ENCODE results near the gene RTN4. TPM values are rescaled to one million over a fixed set of nuclear protein-coding genes. Genes with fewer than 3 reads are reported as not detected.

Gene RTN4
- total RNA-seq, 1 experiment from 2014 or later: 391 TPM

GRCh38 chr2:54967759-54968365 is 82.4 kb downstream of the RTN4 start:
- intact Hi-C loops (cut with micrococcal nuclease): loop anchor here (2.0 kb wide), 1 partner anchor 63 kb away; no protein-coding TSS in a partner anchor
- no TSS peak for BruUV-seq (replicated peaks)
- peaks cover 45% of the 10 kb centered on the region for H3K4me1 Mint-ChIP-seq (ENCODE audit: insufficient read depth, unreplicated experiment)
- DNase-seq (ENCODE audit: unreplicated experiment): no peak
- TF ChIP-seq, protein P1, sequence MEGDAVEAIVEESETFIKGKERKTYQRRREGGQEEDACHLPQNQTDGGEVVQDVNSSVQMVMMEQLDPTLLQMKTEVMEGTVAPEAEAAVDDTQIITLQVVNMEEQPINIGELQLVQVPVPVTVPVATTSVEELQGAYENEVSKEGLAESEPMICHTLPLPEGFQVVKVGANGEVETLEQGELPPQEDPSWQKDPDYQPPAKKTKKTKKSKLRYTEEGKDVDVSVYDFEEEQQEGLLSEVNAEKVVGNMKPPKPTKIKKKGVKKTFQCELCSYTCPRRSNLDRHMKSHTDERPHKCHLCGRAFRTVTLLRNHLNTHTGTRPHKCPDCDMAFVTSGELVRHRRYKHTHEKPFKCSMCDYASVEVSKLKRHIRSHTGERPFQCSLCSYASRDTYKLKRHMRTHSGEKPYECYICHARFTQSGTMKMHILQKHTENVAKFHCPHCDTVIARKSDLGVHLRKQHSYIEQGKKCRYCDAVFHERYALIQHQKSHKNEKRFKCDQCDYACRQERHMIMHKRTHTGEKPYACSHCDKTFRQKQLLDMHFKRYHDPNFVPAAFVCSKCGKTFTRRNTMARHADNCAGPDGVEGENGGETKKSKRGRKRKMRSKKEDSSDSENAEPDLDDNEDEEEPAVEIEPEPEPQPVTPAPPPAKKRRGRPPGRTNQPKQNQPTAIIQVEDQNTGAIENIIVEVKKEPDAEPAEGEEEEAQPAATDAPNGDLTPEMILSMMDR (IDR thresholded peaks at IDR 0.05; ENCODE audit: unreplicated experiment): no peak
- H3K27ac Mint-ChIP-seq (ENCODE audit: low read depth, unreplicated experiment): no peak overlapping the region
- peaks cover 78% of the 10 kb centered on the region for H3K36me3 Mint-ChIP-seq (ENCODE audit: insufficient read depth, unreplicated experiment)
- H3K4me3 Mint-ChIP-seq (ENCODE audit: unreplicated experiment): no peak overlapping the region
- CTCF ChIA-PET: interaction anchor here (1.3 kb wide), 1 partner anchor 16 kb away, joined by 3 read pairs; no protein-coding TSS in a partner anchor
- H3K9me3 Mint-ChIP-seq (ENCODE audit: unreplicated experiment): no peaks in the 10 kb centered on the region
- H3K27me3 Mint-ChIP-seq (ENCODE audit: insufficient read depth, unreplicated experiment): no peaks in the 10 kb centered on the region
- POLR2A ChIA-PET: interaction anchor here (0.6 to 2.3 kb wide), 4 partner anchors 12 to 190 kb away, joined by 3 to 13 read pairs (median 8); no protein-coding TSS in a partner anchor

- POLR2A ChIA-PET: interaction anchor here (1.4 to 2.4 kb wide), 6 partner anchors 8 to 86 kb away, joined by 4 to 23 read pairs (median 10); no protein-coding TSS in a partner anchor
- no peak overlapping the region for H3K4me3 Mint-ChIP-seq (ENCODE audit: unreplicated experiment)
- peak overlapping the region; percentile 68 for H3K27ac Mint-ChIP-seq (ENCODE audit: low read depth, unreplicated experiment)
- peaks cover 72% of the 10 kb centered on the region for H3K36me3 Mint-ChIP-seq (ENCODE audit: insufficient read depth, unreplicated experiment)
- no peaks in the 10 kb centered on the region for H3K27me3 Mint-ChIP-seq (ENCODE audit: insufficient read depth, unreplicated experiment)
- CTCF ChIA-PET: no interaction called here
- DNase-seq (ENCODE audit: unreplicated experiment): no peak
- H3K4me1 Mint-ChIP-seq (ENCODE audit: insufficient read depth, unreplicated experiment): peaks cover 45% of the 10 kb centered on the region
- no peaks in the 10 kb centered on the region for H3K9me3 Mint-ChIP-seq (ENCODE audit: unreplicated experiment)
- intact Hi-C loops (cut with micrococcal nuclease): loop anchor here (2.0 kb wide), 1 partner anchor 62 kb away; no protein-coding TSS in a partner anchor
- TF ChIP-seq, protein P1 (IDR thresholded peaks at IDR 0.05; ENCODE audit: unreplicated experiment): no peak
- no TSS peak for BruUV-seq (replicated peaks)
These were observed 83.0 kb downstream of the RTN4 start for GRCh38 chr2:54967269-54967668.

- intact Hi-C loops (cut with micrococcal nuclease): loop anchor here (2.0 kb wide), 1 partner anchor 62 kb away; no protein-coding TSS in a partner anchor
- Mint-ChIP-seq H3K9me3 (ENCODE audit: unreplicated experiment) (no peaks in the 10 kb centered on the region), H3K36me3 (ENCODE audit: insufficient read depth, unreplicated experiment) (peaks cover 71% of the 10 kb centered on the region), H3K27me3 (ENCODE audit: insufficient read depth, unreplicated experiment) (no peaks in the 10 kb centered on the region), H3K4me1 (ENCODE audit: insufficient read depth, unreplicated experiment) (peaks cover 45% of the 10 kb centered on the region), H3K27ac (ENCODE audit: low read depth, unreplicated experiment) (peak overlapping the region; percentile 68), H3K4me3 (ENCODE audit: unreplicated experiment) (no peak overlapping the region)
- ChIA-PET POLR2A (interaction anchor here (0.6 to 2.4 kb wide), 15 partner anchors 9 to 851 kb away, joined by 3 to 23 read pairs (median 7); partner anchors contain the start of genes ACYP2 and RTN4), CTCF (interaction anchor here (1.3 kb wide), 1 partner anchor 43 kb away, joined by 8 read pairs; no protein-coding TSS in a partner anchor)
- no peak for DNase-seq (ENCODE audit: unreplicated experiment)
- BruUV-seq (replicated peaks): no TSS peak
- TF ChIP-seq, protein P1 (IDR thresholded peaks at IDR 0.05; ENCODE audit: unreplicated experiment): no peak
These were observed 83.4 kb downstream of the RTN4 start for GRCh38 chr2:54966837-54967236.

DNA sequence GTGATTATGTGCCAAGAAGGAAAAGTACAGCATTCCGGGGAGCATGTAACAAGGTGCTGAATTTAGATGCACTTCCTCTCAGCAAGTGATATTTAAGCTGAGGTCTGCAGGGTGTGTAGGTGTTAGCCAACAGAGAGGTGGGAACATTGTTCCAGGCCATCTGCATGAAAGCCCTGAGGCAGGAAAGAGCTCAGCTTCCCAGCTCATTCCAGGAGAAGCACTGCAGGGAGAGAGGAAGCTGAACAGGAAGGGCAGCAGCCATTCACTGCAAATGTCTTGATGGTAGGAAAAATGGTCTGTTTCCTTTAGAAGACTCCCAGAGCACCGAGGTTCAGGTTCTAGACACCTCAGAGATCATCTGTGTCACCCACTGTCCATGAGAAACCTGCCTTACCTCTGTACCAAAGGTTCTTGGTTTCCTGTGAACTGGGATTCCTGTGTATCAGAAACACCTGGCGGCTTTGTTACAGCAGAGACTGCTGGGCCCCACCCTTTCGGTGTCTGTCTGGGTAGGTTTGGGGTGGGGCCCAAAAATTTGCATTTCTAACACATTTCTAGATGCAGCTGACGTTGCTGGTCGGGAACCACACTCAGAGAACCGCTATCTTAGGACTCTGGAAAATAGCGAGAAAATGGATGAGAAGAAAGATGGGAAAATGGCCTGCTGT is 84.0 kb downstream of the RTN4 start:
- Mint-ChIP-seq H3K4me1 (ENCODE audit: insufficient read depth, unreplicated experiment) (peaks cover 45% of the 10 kb centered on the region), H3K27me3 (ENCODE audit: insufficient read depth, unreplicated experiment) (no peaks in the 10 kb centered on the region), H3K9me3 (ENCODE audit: unreplicated experiment) (no peaks in the 10 kb centered on the region), H3K27ac (ENCODE audit: low read depth, unreplicated experiment) (peak overlapping the region; percentile 68), H3K4me3 (ENCODE audit: unreplicated experiment) (peak overlapping the region; percentile 12), H3K36me3 (ENCODE audit: insufficient read depth, unreplicated experiment) (peaks cover 66% of the 10 kb centered on the region)
- intact Hi-C loops (cut with micrococcal nuclease): loop anchor here (2.0 kb wide), 1 partner anchor 61 kb away; no protein-coding TSS in a partner anchor
- TF ChIP-seq, protein P1 (IDR thresholded peaks at IDR 0.05; ENCODE audit: unreplicated experiment): no peak
- POLR2A ChIA-PET: interaction anchor here (0.6 to 2.4 kb wide), 22 partner anchors 9 to 851 kb away, joined by 3 to 23 read pairs (median 4); partner anchors contain the start of genes ACYP2 and RTN4
- no TSS peak for BruUV-seq (replicated peaks)
- peak; percentile 76 for DNase-seq (ENCODE audit: unreplicated experiment)
- CTCF ChIA-PET: interaction anchor here (0.9 to 1.3 kb wide), 3 partner anchors 9 to 84 kb away, joined by 3 to 8 read pairs (median 5); partner anchors contain the start of gene RTN4

All from MCF 10A (cell line).